ENCODE measurements around the gene PLA2G12B.
A peak's percentile ranks its signal among the peaks of the same experiment; 100 is the strongest.
"Not testable (repeated sequence)": the region's sequence is repeated elsewhere in the genome, so short reads cannot be mapped to it uniquely, and the experiment has no call there.

PLA2G12B gene

GRCh38 chr10:72954596-72955554 is at the start of gene PLA2G12B:
PLA2G12B (minus strand) TSS chr10:72954806; CDS start chr10:72954685, 121 bp downstream.
- no peak for DNase-seq

GRCh38 chr10:73003822-73004221 is 49.2 kb upstream of the PLA2G12B start:
- no peak for DNase-seq

- DNase-seq: no peak
These were observed 46.4 kb upstream of the PLA2G12B start for GRCh38 chr10:73000973-73001372.

GRCh38 chr10:72997099-72997498 is 42.5 kb upstream of the PLA2G12B start:
- DNase-seq: no peak

- DNase-seq: not testable (repeated sequence)
These were observed 40.9 kb upstream of the PLA2G12B start for GRCh38 chr10:72995459-72995858.

GRCh38 chr10:72989771-72990170 is 35.2 kb upstream of the PLA2G12B start:
- DNase-seq: not testable (repeated sequence)

GRCh38 chr10:72984618-72985017 is 30.0 kb upstream of the PLA2G12B start:
- DNase-seq: not testable (repeated sequence)

- DNase-seq: no peak
These were observed 27.4 kb upstream of the PLA2G12B start for GRCh38 chr10:72981882-72982529.

- no peak for DNase-seq
These were observed 26.6 kb upstream of the PLA2G12B start for GRCh38 chr10:72981028-72981881.

GRCh38 chr10:72980348-72980747 is 25.7 kb upstream of the PLA2G12B start:
- DNase-seq: no peak

- no peak for DNase-seq
These were observed 25.1 kb upstream of the PLA2G12B start for GRCh38 chr10:72979709-72980108.

- DNase-seq: no peak
These were observed 22.3 kb upstream of the PLA2G12B start for GRCh38 chr10:72976886-72977285.

GRCh38 chr10:72956001-72956400 is 1.4 kb upstream of the PLA2G12B start:
- no peak for DNase-seq

- DNase-seq: no peak
These were observed 393 bp downstream of the PLA2G12B start for GRCh38 chr10:72954230-72954595.

GRCh38 chr10:72953687-72954086 is 919 bp downstream of the PLA2G12B start:
- no peak for DNase-seq

GRCh38 chr10:72952642-72953158 is 1.9 kb downstream of the PLA2G12B start:
- DNase-seq: no peak

GRCh38 chr10:72952189-72952588 is 2.4 kb downstream of the PLA2G12B start:
- DNase-seq: no peak

- DNase-seq: no peak
These were observed 2.8 kb downstream of the PLA2G12B start for GRCh38 chr10:72951760-72952159.

GRCh38 chr10:72948762-72949161 is 5.8 kb downstream of the PLA2G12B start:
- no peak for DNase-seq

GRCh38 chr10:72946963-72947362 is 7.6 kb downstream of the PLA2G12B start:
- no peak for DNase-seq

GRCh38 chr10:72943498-72944234 is 10.9 kb downstream of the PLA2G12B start:
- no peak for DNase-seq

- DNase-seq: peak; percentile 52
These were observed 19.2 kb downstream of the PLA2G12B start for GRCh38 chr10:72935361-72935760.

Data from MV-4-11 (cell line).